Right lobe of liver (tissue), 4 donors: ENCODE results near the gene TSPAN8.

Experiments
- POLR2A ChIP-seq: fragments of 450-650 bp; IDR thresholded peaks from one replicate; pipeline ENCODE4 v1.6.1; 2017; ENCODE audit warnings: antibody characterized with exemption, mild to moderate bottlenecking
- TF ChIP-seq, protein P1 (sequence below), 4 donors: fragments of 200-600 bp in 3 of 4; fragments of 450-650 bp in 1 of 4; IDR thresholded peaks; one replicate each; pipeline versions ENCODE4 v1.5.1 to v1.8.0; 2016 to 2022; ENCODE audit warnings: antibody characterized with exemption in 4 of 4, mild to moderate bottlenecking in 2 of 4
- donor health status: DM: no; HTN: no; CAD: no.
- donor health status: DM: no; HTN: no; CAD: no.
- donor health status: DM: no; HTN: yes; CAD: no.

- TF ChIP-seq, protein P1, sequence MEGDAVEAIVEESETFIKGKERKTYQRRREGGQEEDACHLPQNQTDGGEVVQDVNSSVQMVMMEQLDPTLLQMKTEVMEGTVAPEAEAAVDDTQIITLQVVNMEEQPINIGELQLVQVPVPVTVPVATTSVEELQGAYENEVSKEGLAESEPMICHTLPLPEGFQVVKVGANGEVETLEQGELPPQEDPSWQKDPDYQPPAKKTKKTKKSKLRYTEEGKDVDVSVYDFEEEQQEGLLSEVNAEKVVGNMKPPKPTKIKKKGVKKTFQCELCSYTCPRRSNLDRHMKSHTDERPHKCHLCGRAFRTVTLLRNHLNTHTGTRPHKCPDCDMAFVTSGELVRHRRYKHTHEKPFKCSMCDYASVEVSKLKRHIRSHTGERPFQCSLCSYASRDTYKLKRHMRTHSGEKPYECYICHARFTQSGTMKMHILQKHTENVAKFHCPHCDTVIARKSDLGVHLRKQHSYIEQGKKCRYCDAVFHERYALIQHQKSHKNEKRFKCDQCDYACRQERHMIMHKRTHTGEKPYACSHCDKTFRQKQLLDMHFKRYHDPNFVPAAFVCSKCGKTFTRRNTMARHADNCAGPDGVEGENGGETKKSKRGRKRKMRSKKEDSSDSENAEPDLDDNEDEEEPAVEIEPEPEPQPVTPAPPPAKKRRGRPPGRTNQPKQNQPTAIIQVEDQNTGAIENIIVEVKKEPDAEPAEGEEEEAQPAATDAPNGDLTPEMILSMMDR (IDR thresholded peaks at IDR 0.05), result no peak
- no peak for TF ChIP-seq POLR2A
These were observed 17.0 kb upstream of the TSPAN8 start for GRCh38 chr12:71174825-71175224.
